Ectodermal cell (in vitro differentiated cells): ENCODE measurements around the gene PRICKLE2.

Source experiments
- H3K27ac ChIP-seq: 2 replicates; pipeline ENCODE4 v1.7.0; 2013; ENCODE audit warnings: mild to moderate bottlenecking, low read depth, low read length; ENCODE audit not compliant: insufficient read depth, poor library complexity, severe bottlenecking
- H3K27me3 ChIP-seq: 2 replicates; pipeline ENCODE4 v1.7.0; 2013; ENCODE audit warnings: mild to moderate bottlenecking, low read length; ENCODE audit not compliant: insufficient read depth, control insufficient read depth, poor library complexity, severe bottlenecking
- H3K36me3 ChIP-seq: one replicate; pipeline ENCODE4 v1.7.0; 2013; ENCODE audit warnings: low read length; ENCODE audit not compliant: control insufficient read depth, insufficient read depth
- H3K4me1 ChIP-seq: one replicate; pipeline ENCODE4 v1.7.0; 2013; ENCODE audit warnings: low read length; ENCODE audit not compliant: control insufficient read depth, insufficient read depth
- H3K4me3 ChIP-seq: 2 replicates; pipeline ENCODE4 v1.7.0; 2013; ENCODE audit warnings: low read depth, low read length, control low read depth; ENCODE audit not compliant: insufficient read depth
- H3K9me3 ChIP-seq: 2 replicates; pipeline ENCODE4 v1.7.0; 2013; ENCODE audit warnings: mild to moderate bottlenecking, low read length, moderate library complexity; ENCODE audit not compliant: control insufficient read depth
- WGBS, 2 experiments: methylation state at CpG; one replicate each; pipeline ENCODE4 v1.1.7; 2013; ENCODE audit warnings: missing lambda C conversion rate in 2 of 2; 5-methylcytosine and 5-hydroxymethylcytosine counted together

Gene PRICKLE2

GRCh38 chr3:64266065-64266931, 41.0 kb upstream of the PRICKLE2 start:
- Histone ChIP-seq H3K27ac (no peak overlapping the region), H3K36me3 (no peaks in the 10 kb centered on the region), H3K4me3 (no peak overlapping the region), H3K4me1 (peaks cover 22% of the 10 kb centered on the region), H3K27me3 (peaks cover 4% of the 10 kb centered on the region), H3K9me3 (peaks cover 5% of the 10 kb centered on the region)
- WGBS, 2 experiments, result 69 to 71% methylated on average over 7 of the region's 7 CpGs

GRCh38 chr3:64265646-64266045, 40.4 kb upstream of the PRICKLE2 start:
- no peaks in the 10 kb centered on the region for H3K9me3 ChIP-seq
- H3K4me1 ChIP-seq, result peaks cover 22% of the 10 kb centered on the region
- WGBS, 2 experiments, result 80 to 95% methylated on average over 3 of the region's 3 CpGs
- H3K4me3 ChIP-seq, result no peak overlapping the region
- H3K27ac ChIP-seq, result no peak overlapping the region
- peaks cover 4% of the 10 kb centered on the region for H3K27me3 ChIP-seq
- H3K36me3 ChIP-seq, result no peaks in the 10 kb centered on the region

- 92 to 94% methylated on average over 4 of the region's 4 CpGs for WGBS, 2 experiments
- Histone ChIP-seq H3K4me3 (no peak overlapping the region), H3K4me1 (peaks cover 22% of the 10 kb centered on the region), H3K27me3 (peaks cover 4% of the 10 kb centered on the region), H3K9me3 (no peaks in the 10 kb centered on the region), H3K36me3 (no peaks in the 10 kb centered on the region), H3K27ac (no peak overlapping the region)
These were observed 39.3 kb upstream of the PRICKLE2 start for GRCh38 chr3:64264501-64265109.

GRCh38 chr3:64262574-64263114, 37.4 kb upstream of the PRICKLE2 start:
- H3K4me1 ChIP-seq, result peaks cover 21% of the 10 kb centered on the region
- H3K27me3 ChIP-seq, result no peaks in the 10 kb centered on the region
- H3K4me3 ChIP-seq, result no peak overlapping the region
- no peaks in the 10 kb centered on the region for H3K36me3 ChIP-seq
- no peaks in the 10 kb centered on the region for H3K9me3 ChIP-seq
- no peak overlapping the region for H3K27ac ChIP-seq
- WGBS, 2 experiments, result 92 to 97% methylated on average over 4 of the region's 4 CpGs

GRCh38 chr3:64260431-64260830, 35.2 kb upstream of the PRICKLE2 start:
- no peaks in the 10 kb centered on the region for H3K4me1 ChIP-seq
- no peaks in the 10 kb centered on the region for H3K9me3 ChIP-seq
- no peak overlapping the region for H3K4me3 ChIP-seq
- H3K27me3 ChIP-seq, result no peaks in the 10 kb centered on the region
- H3K36me3 ChIP-seq, result no peaks in the 10 kb centered on the region
- 90 to 91% methylated on average over 4 of the region's 4 CpGs for WGBS, 2 experiments
- H3K27ac ChIP-seq, result no peak overlapping the region

GRCh38 chr3:64259636-64260035, 34.4 kb upstream of the PRICKLE2 start:
- 88 to 95% methylated on average over 2 of the region's 2 CpGs for WGBS, 2 experiments
- H3K36me3 ChIP-seq, result no peaks in the 10 kb centered on the region
- H3K4me1 ChIP-seq, result no peaks in the 10 kb centered on the region
- H3K27me3 ChIP-seq, result no peaks in the 10 kb centered on the region
- no peak overlapping the region for H3K27ac ChIP-seq
- no peaks in the 10 kb centered on the region for H3K9me3 ChIP-seq
- H3K4me3 ChIP-seq, result no peak overlapping the region

GRCh38 chr3:64257100-64257755, 32.0 kb upstream of the PRICKLE2 start:
- H3K27ac ChIP-seq, result no peak overlapping the region
- H3K36me3 ChIP-seq, result no peaks in the 10 kb centered on the region
- no peaks in the 10 kb centered on the region for H3K4me1 ChIP-seq
- no peaks in the 10 kb centered on the region for H3K9me3 ChIP-seq
- H3K4me3 ChIP-seq, result no peak overlapping the region
- H3K27me3 ChIP-seq, result no peaks in the 10 kb centered on the region

GRCh38 chr3:64255741-64256340, 30.6 kb upstream of the PRICKLE2 start:
- no peaks in the 10 kb centered on the region for H3K4me1 ChIP-seq
- no peaks in the 10 kb centered on the region for H3K9me3 ChIP-seq
- no peaks in the 10 kb centered on the region for H3K27me3 ChIP-seq
- WGBS, 2 experiments, result 94 to 96% methylated on average over 4 to 5 of the region's 5 CpGs
- no peak overlapping the region for H3K4me3 ChIP-seq
- H3K36me3 ChIP-seq, result no peaks in the 10 kb centered on the region
- no peak overlapping the region for H3K27ac ChIP-seq

- H3K36me3 ChIP-seq, result no peaks in the 10 kb centered on the region
- no peak overlapping the region for H3K4me3 ChIP-seq
- H3K27ac ChIP-seq, result no peak overlapping the region
- H3K27me3 ChIP-seq, result no peaks in the 10 kb centered on the region
- no peaks in the 10 kb centered on the region for H3K9me3 ChIP-seq
- no peaks in the 10 kb centered on the region for H3K4me1 ChIP-seq
- 93 to 99% methylated on average over 2 of the region's 2 CpGs for WGBS, 2 experiments
These were observed 29.2 kb upstream of the PRICKLE2 start for GRCh38 chr3:64254443-64254842.

- Histone ChIP-seq H3K9me3 (no peaks in the 10 kb centered on the region), H3K27ac (no peak overlapping the region), H3K36me3 (no peaks in the 10 kb centered on the region), H3K27me3 (no peaks in the 10 kb centered on the region), H3K4me1 (no peaks in the 10 kb centered on the region), H3K4me3 (no peak overlapping the region)
- 94 to 97% methylated on average over 6 of the region's 6 CpGs for WGBS, 2 experiments
These were observed 28.4 kb upstream of the PRICKLE2 start for GRCh38 chr3:64253689-64254088.
